Liver (tissue), 9 donors: ENCODE results near the gene SH3GL3. TPM values are rescaled to one million over a fixed set of nuclear protein-coding genes. Genes with fewer than 3 reads are reported as not detected.

ENCODE experiments used
- DNase-seq: peaks from one replicate; pipeline ENCODE4 v3.0.0-alpha.2; 2017; ENCODE audit warnings: low spot score
- H3K27ac ChIP-seq, 2 donors: one replicate each; pipeline ENCODE4 v1.7.0; 2013; ENCODE audit warnings: inconsistent platforms in 2 of 2, low read length in 2 of 2, control low read depth in 1 of 2, low read depth in 1 of 2, mild to moderate bottlenecking in 1 of 2
- H3K27me3 ChIP-seq, 4 donors: one replicate each; pipeline versions ENCODE4 v1.6.1 to v1.7.0; 2013; ENCODE audit warnings: low read length in 3 of 4, inconsistent platforms in 1 of 4, mild to moderate bottlenecking in 1 of 4, moderate library complexity in 1 of 4; ENCODE audit not compliant: control insufficient read depth in 4 of 4, insufficient read depth in 4 of 4
- H3K36me3 ChIP-seq, 4 donors: one replicate each; pipeline versions ENCODE4 v1.6.1 to v1.7.0; 2013; ENCODE audit warnings: low read length in 3 of 4, mild to moderate bottlenecking in 3 of 4, low read depth in 1 of 4, moderate library complexity in 1 of 4; ENCODE audit not compliant: control insufficient read depth in 4 of 4, insufficient read depth in 3 of 4
- H3K4me1 ChIP-seq, 4 donors: one replicate each; pipeline versions ENCODE4 v1.6.1 to v1.7.0; 2013; ENCODE audit warnings: low read length in 3 of 4, mild to moderate bottlenecking in 3 of 4, moderate library complexity in 1 of 4; ENCODE audit not compliant: control insufficient read depth in 4 of 4, insufficient read depth in 4 of 4
- H3K4me3 ChIP-seq, 3 donors: one replicate each; pipeline versions ENCODE4 v1.6.1 to v1.7.0; 2013; ENCODE audit warnings: low read length in 3 of 3, control low read depth in 1 of 3, low read depth in 1 of 3, mild to moderate bottlenecking in 1 of 3
- H3K9ac ChIP-seq, 2 donors: one replicate each; pipeline ENCODE4 v1.7.0; 2013; ENCODE audit warnings: low read length in 2 of 2, mild to moderate bottlenecking in 2 of 2, moderate library complexity in 2 of 2, control low read depth in 1 of 2, low read depth in 1 of 2
- H3K9me3 ChIP-seq, 4 donors: one replicate each; pipeline versions ENCODE4 v1.6.1 to v1.7.0; 2013; ENCODE audit warnings: low read length in 3 of 4; ENCODE audit not compliant: control insufficient read depth in 4 of 4
- ATF3 ChIP-seq: IDR thresholded peaks from 2 replicates; pipeline ENCODE4 v1.6.1; 2016; ENCODE audit warnings: antibody characterized with exemption
- CTCF ChIP-seq: fragments of 150-350 bp; IDR thresholded peaks from 2 replicates; pipeline ENCODE4 v1.5.1; 2017; ENCODE audit warnings: improper control_type of control experiment, low read depth, low read length; ENCODE audit not compliant: missing input control
- EGR1 ChIP-seq, 2 donors: IDR thresholded peaks; 2 replicates each; pipeline ENCODE4 v1.6.1; 2016 to 2018; ENCODE audit warnings: antibody characterized with exemption in 2 of 2, low read depth in 2 of 2
- FOXA2 ChIP-seq: IDR thresholded peaks from 2 replicates; pipeline ENCODE4 v1.6.1; 2016; ENCODE audit warnings: antibody characterized with exemption
- GABPA ChIP-seq, 2 donors: IDR thresholded peaks in 1 of 2; conservative IDR thresholded peaks in 1 of 2; 2 replicates each; pipeline ENCODE4 v1.6.1; 2016; ENCODE audit warnings: antibody characterized with exemption in 2 of 2, mild to moderate bottlenecking in 1 of 2, moderate library complexity in 1 of 2
- HNF4A ChIP-seq, 2 donors: conservative IDR thresholded peaks; 2 replicates each; pipeline ENCODE4 v1.6.1; 2016; ENCODE audit warnings: antibody characterized with exemption in 2 of 2, mild to moderate bottlenecking in 2 of 2
- HNF4G ChIP-seq: IDR thresholded peaks from 2 replicates; pipeline ENCODE4 v1.6.1; 2016; ENCODE audit warnings: antibody characterized with exemption
- JUND ChIP-seq, 2 donors: IDR thresholded peaks; 2 replicates each; pipeline ENCODE4 v1.6.1; 2016; ENCODE audit warnings: antibody characterized with exemption in 2 of 2
- MAX ChIP-seq: IDR thresholded peaks from 2 replicates; pipeline ENCODE4 v1.6.1; 2016; ENCODE audit warnings: antibody characterized with exemption
- RAD21 ChIP-seq, 2 donors: IDR thresholded peaks; 2 replicates each; pipeline ENCODE4 v1.6.1; 2016; ENCODE audit warnings: antibody characterized with exemption in 2 of 2, mild to moderate bottlenecking in 2 of 2
- REST ChIP-seq: IDR thresholded peaks from 2 replicates; pipeline ENCODE4 v1.6.1; 2016; ENCODE audit warnings: antibody characterized with exemption, mild to moderate bottlenecking
- SP1 ChIP-seq: IDR thresholded peaks from 2 replicates; pipeline ENCODE4 v1.6.1; 2018; ENCODE audit warnings: antibody characterized with exemption, mild to moderate bottlenecking
- TAF1 ChIP-seq: conservative IDR thresholded peaks from 2 replicates; pipeline ENCODE4 v1.6.1; 2016; ENCODE audit warnings: antibody characterized with exemption, mild to moderate bottlenecking
- YY1 ChIP-seq: IDR thresholded peaks from 2 replicates; pipeline ENCODE4 v1.6.1; 2016; ENCODE audit warnings: antibody characterized with exemption, mild to moderate bottlenecking
- ZBTB33 ChIP-seq: IDR thresholded peaks from 2 replicates; pipeline ENCODE4 v1.6.1; 2016; ENCODE audit warnings: antibody characterized with exemption
- WGBS: extraction: QIAGEN DNeasy Blood & Tissue Kit; methylation state at CpG from one replicate; pipeline ENCODE4 v1.1.7; 2013; 5-methylcytosine and 5-hydroxymethylcytosine counted together
- polyA plus RNA-seq, 2 donors: library from polyadenylated mRNA; stranded (reverse) in 1 of 2; unstranded in 1 of 2; fragments of 200-250 nt in 1 of 2; fragments of >200 nt in 1 of 2; fragmentation: Nextera tagmentation in 1 of 2; extraction: Ambion mirVana in 1 of 2; gene quantifications; one replicate each; pipeline versions ENCODE4 v1.2.1 to v1.2.3, GENCODE V29; 2013 to 2015
- total RNA-seq, 2 donors: library from RNA; depleted of rRNA; stranded (reverse); fragments of >200 nt; gene quantifications; one replicate each; pipeline ENCODE4 v1.2.3, GENCODE V29; 2014
- donor health status: healthy.
- donor health status: healthy.
- donor health status: healthy.
- donor health status: healthy.
- donor health status: healthy.

The SH3GL3 gene
- total and polyA plus RNA-seq, 4 donors: 0.23 TPM; not detected in 3

GRCh38 chr15:83471307-83471866 lies 24.2 kb downstream of the SH3GL3 start:
- 97% methylated on average over 1 of the region's 1 CpG for WGBS
- Histone ChIP-seq H3K9me3 (no peaks in the 10 kb centered on the region), H3K9ac (no peak overlapping the region), H3K27me3 (peaks cover 0 to 10% (median 0%) of the 10 kb centered on the region in 4 donors), H3K4me3 (no peak overlapping the region), H3K4me1 (no peaks in the 10 kb centered on the region), H3K36me3 (no peaks in the 10 kb centered on the region), H3K27ac (no peak overlapping the region)
- DNase-seq: no peak
- TF ChIP-seq HNF4A (conservative IDR thresholded peaks at IDR 0.05): no peak
- TF ChIP-seq EGR1 (IDR thresholded peaks at IDR 0.05; ENCODE audit: low read depth in 2 of 2): no peak
- no peak for TF ChIP-seq REST
- no peak for TF ChIP-seq RAD21 (IDR thresholded peaks at IDR 0.05)
- no peak for TF ChIP-seq JUND (IDR thresholded peaks at IDR 0.05)
- no peak for TF ChIP-seq GABPA (IDR thresholded peaks at IDR 0.05 in 1 of 2, conservative IDR thresholded peaks at IDR 0.05 in 1 of 2)
- TF ChIP-seq YY1: no peak

GRCh38 chr15:83472151-83472550 lies 25.0 kb downstream of the SH3GL3 start:
- no peaks in the 10 kb centered on the region for H3K9me3 ChIP-seq
- no peak for DNase-seq
- H3K36me3 ChIP-seq: no peaks in the 10 kb centered on the region
- WGBS: 87% methylated on average over 3 of the region's 3 CpGs
- H3K9ac ChIP-seq: no peak overlapping the region
- TF ChIP-seq ATF3: no peak
- TF ChIP-seq TAF1: no peak
- H3K27me3 ChIP-seq: peaks cover 0 to 10% (median 0%) of the 10 kb centered on the region in 4 donors
- H3K4me3 ChIP-seq: no peak overlapping the region
- no peak overlapping the region for H3K27ac ChIP-seq
- no peaks in the 10 kb centered on the region for H3K4me1 ChIP-seq

GRCh38 chr15:83472797-83473196 lies 25.7 kb downstream of the SH3GL3 start:
- H3K27ac ChIP-seq: no peak overlapping the region
- DNase-seq: no peak
- H3K36me3 ChIP-seq: no peaks in the 10 kb centered on the region
- 78% methylated on average over 4 of the region's 4 CpGs for WGBS
- H3K4me1 ChIP-seq: no peaks in the 10 kb centered on the region
- H3K4me3 ChIP-seq: no peak overlapping the region
- peaks cover 0 to 10% (median 0%) of the 10 kb centered on the region in 4 donors for H3K27me3 ChIP-seq
- no peaks in the 10 kb centered on the region for H3K9me3 ChIP-seq
- H3K9ac ChIP-seq: no peak overlapping the region
- TF ChIP-seq CTCF (no peak), EGR1 (IDR thresholded peaks at IDR 0.05; ENCODE audit: low read depth in 2 of 2) (no peak), ATF3 (no peak), GABPA (IDR thresholded peaks at IDR 0.05 in 1 of 2, conservative IDR thresholded peaks at IDR 0.05 in 1 of 2) (no peak), HNF4G (no peak), RAD21 (IDR thresholded peaks at IDR 0.05) (no peak), REST (no peak), FOXA2 (no peak), ZBTB33 (no peak), SP1 (no peak), MAX (no peak)
